HG02588 (cell line): ENCODE measurements around the gene ATXN2.
"Not testable (repeated sequence)": the region's sequence is repeated elsewhere in the genome, so short reads cannot be mapped to it uniquely, and the experiment has no call there.

Experiments used
- ATAC-seq: cut with Tn5 transposase; IDR thresholded peaks from one replicate; pipeline ENCODE4 v1.9.1; 2021; ENCODE audit warnings: mild to moderate bottlenecking, moderate library complexity; ENCODE audit not compliant: unreplicated experiment

Gene ATXN2

GRCh38 chr12:111406474-111407376 is 192.4 kb downstream of the ATXN2 start:
- ATAC-seq: no peak

- ATAC-seq: peak; percentile 2
Observed at GRCh38 chr12:111405859-111406473, 193.1 kb downstream of the ATXN2 start, which contains the start of gene SH2B3. TSS of gene SH2B3 (plus strand) at chr12:111405923. CDS start at chr12:111418146, 12,223 bp downstream.

GRCh38 chr12:111405149-111405858 is 193.8 kb downstream of the ATXN2 start:
- peak; percentile 50 for ATAC-seq

- no peak for ATAC-seq
Observed at GRCh38 chr12:111404362-111405148, 194.6 kb downstream of the ATXN2 start.

- not testable (repeated sequence) for ATAC-seq
Observed at GRCh38 chr12:111402490-111402824, 196.7 kb downstream of the ATXN2 start.
